ENCODE measurements around the gene IFTAP. TPM values are rescaled to one million over a fixed set of nuclear protein-coding genes. Genes with fewer than 3 reads are reported as not detected.

The IFTAP gene
- total RNA-seq, 1 experiment from 2014 or later: 25.5 TPM

DNA sequence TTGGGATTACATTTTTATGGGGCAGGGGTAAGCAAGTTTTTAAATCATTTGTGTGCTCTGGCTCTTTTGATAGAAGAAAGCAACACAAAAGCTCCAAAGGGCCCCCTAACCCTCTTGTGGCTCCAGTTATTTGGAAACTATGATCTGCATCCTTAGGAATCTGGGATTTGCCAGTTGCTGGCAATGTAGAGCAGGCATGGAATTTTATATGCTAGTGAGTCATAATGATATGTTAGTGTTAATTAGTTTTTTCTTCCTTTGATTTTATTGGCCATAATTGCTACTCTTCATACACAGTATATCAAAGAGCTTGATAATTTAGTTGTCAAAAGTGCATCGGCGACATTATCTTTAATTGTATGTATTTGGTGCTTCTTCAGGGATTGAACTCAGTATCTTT, 16.4 kb upstream of the IFTAP start:
- Histone ChIP-seq H3K9me3 (replicated peaks) (no peaks in the 10 kb centered on the region), H3K36me3 (no peaks in the 10 kb centered on the region), H3K27me3 (replicated peaks) (no peaks in the 10 kb centered on the region), H3K4me1 (replicated peaks) (0 out of 2 replicates have a peak, but pooled peaks cover 4% of the 10 kb centered on the region), H3K27ac (no peak overlapping the region), H3K4me3 (no peak overlapping the region)
- DNase-seq (ENCODE audit: low read depth in 1 of 2, low spot score in 2 of 2): peak in 1 of 2 experiments; percentile 14

GRCh38 chr11:36578458-36578857, 15.8 kb upstream of the IFTAP start:
- Histone ChIP-seq H3K9me3 (replicated peaks) (no peaks in the 10 kb centered on the region), H3K4me3 (no peak overlapping the region), H3K27ac (no peak overlapping the region), H3K36me3 (no peaks in the 10 kb centered on the region), H3K4me1 (replicated peaks) (0 out of 2 replicates have a peak, but pooled peaks cover 4% of the 10 kb centered on the region), H3K27me3 (replicated peaks) (no peaks in the 10 kb centered on the region)
- DNase-seq (ENCODE audit: low read depth in 1 of 2, low spot score in 2 of 2): no peak

DNA sequence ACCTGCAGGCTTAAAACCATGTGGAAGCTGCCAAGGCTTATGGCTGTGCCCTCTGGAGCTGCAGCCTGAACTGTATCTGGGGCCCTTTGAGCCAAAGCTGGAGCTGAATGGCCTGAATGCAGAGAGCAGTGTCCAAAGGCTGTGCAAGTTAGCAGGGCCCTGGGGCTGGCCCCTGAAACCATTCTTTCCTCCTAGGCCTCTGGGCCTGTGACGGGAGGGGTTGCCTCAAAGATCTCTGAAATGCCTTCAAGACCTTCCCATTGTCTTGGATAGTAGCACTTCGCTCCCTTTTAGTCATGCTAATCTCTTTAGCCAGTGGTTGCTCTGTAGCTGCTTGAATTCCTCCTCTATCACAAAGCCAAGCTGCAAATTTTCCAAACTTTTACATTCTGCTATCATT, 12.8 kb upstream of the IFTAP start:
- Histone ChIP-seq H3K27ac (no peak overlapping the region), H3K4me3 (no peak overlapping the region), H3K36me3 (no peaks in the 10 kb centered on the region), H3K27me3 (replicated peaks) (no peaks in the 10 kb centered on the region), H3K4me1 (replicated peaks) (0 out of 2 replicates have a peak, but pooled peaks cover 4% of the 10 kb centered on the region), H3K9me3 (replicated peaks) (no peaks in the 10 kb centered on the region)
- no peak for DNase-seq (ENCODE audit: low read depth in 1 of 2, low spot score in 2 of 2)

DNA sequence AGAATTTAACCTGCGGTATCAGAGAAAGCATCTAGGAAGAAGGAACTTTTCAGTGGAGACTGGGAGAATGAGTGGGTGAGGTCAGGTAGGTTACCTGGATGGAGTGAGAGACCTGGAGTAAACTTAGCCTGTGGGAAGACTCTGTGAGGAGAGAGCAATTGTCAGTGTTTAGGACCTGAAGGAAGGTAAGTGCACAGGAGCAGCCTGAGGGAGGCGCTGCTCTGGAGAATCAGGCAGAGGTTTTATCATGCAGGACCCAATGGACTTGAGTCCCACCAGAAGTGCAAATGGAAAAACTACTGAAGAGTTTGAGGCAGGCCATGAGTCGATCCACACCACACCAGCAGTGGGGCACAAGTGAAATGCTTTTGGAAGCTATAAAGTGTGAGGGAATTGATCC, 10.6 kb upstream of the IFTAP start:
- Histone ChIP-seq H3K9me3 (replicated peaks) (no peaks in the 10 kb centered on the region), H3K36me3 (no peaks in the 10 kb centered on the region), H3K4me3 (no peak overlapping the region), H3K4me1 (replicated peaks) (no peaks in the 10 kb centered on the region), H3K27ac (no peak overlapping the region), H3K27me3 (replicated peaks) (no peaks in the 10 kb centered on the region)
- no peak for DNase-seq (ENCODE audit: low read depth in 1 of 2, low spot score in 2 of 2)

DNA sequence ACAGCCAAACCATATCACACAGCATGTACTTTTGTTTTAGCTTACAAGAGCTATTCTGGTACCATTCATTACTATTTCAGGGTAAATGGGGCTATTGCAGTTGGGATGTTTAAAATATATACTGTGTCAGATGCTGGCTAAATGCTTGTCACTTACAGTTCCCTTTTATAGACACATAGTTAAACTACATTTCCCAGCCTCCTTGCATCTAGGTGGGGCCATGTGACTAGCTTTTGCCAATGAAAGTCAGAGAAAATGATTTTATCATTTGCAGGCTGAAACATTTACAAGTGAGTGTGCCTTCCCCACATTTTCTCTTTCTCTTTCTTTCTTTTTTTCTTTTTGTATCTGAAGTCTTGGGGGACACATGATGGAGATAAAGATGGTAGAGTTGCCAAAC, 7.8 kb upstream of the IFTAP start:
- Histone ChIP-seq H3K27ac (no peak overlapping the region), H3K4me3 (no peak overlapping the region), H3K27me3 (replicated peaks) (0 out of 2 replicates have a peak, but pooled peaks cover 8% of the 10 kb centered on the region), H3K9me3 (replicated peaks) (no peaks in the 10 kb centered on the region), H3K36me3 (no peaks in the 10 kb centered on the region), H3K4me1 (replicated peaks) (no peaks in the 10 kb centered on the region)
- no peak for DNase-seq (ENCODE audit: low read depth in 1 of 2, low spot score in 2 of 2)

GRCh38 chr11:36588099-36588498, 6.2 kb upstream of the IFTAP start:
- Histone ChIP-seq H3K4me1 (replicated peaks) (no peaks in the 10 kb centered on the region), H3K4me3 (no peak overlapping the region), H3K27me3 (replicated peaks) (peaks cover 11% of the 10 kb centered on the region; the same call in 1 of the 2 replicates), H3K9me3 (replicated peaks) (no peaks in the 10 kb centered on the region), H3K36me3 (no peaks in the 10 kb centered on the region), H3K27ac (no peak overlapping the region)
- no peak for DNase-seq (ENCODE audit: low read depth in 1 of 2, low spot score in 2 of 2)

DNA sequence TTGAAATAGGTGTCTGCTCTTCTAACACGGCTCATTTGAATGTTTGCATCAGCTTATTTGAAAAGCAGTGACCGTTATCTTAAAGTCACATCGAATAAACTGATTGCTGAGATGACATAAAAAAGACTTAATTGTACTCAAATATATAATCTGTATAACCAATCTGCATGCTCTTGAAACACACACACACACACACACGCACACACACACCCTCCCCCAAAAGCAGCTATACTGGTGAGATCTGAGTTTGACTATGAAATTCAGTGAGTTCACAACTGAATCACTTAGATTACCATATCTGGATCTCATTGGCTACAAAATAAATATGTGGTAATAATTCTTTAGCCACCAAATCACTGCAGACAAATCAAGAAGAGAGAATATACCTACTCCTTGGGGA, 3.8 kb upstream of the IFTAP start:
- peaks cover 11% of the 10 kb centered on the region; the same call in 1 of the 2 replicates for H3K27me3 ChIP-seq (replicated peaks)
- no peak for DNase-seq (ENCODE audit: low read depth in 1 of 2, low spot score in 2 of 2)
- no peaks in the 10 kb centered on the region; the same call in 1 of the 2 replicates for H3K4me1 ChIP-seq (replicated peaks)
- H3K27ac ChIP-seq: no peak overlapping the region
- H3K4me3 ChIP-seq: no peak overlapping the region
- no peaks in the 10 kb centered on the region for H3K36me3 ChIP-seq
- H3K9me3 ChIP-seq (replicated peaks): no peaks in the 10 kb centered on the region

DNA sequence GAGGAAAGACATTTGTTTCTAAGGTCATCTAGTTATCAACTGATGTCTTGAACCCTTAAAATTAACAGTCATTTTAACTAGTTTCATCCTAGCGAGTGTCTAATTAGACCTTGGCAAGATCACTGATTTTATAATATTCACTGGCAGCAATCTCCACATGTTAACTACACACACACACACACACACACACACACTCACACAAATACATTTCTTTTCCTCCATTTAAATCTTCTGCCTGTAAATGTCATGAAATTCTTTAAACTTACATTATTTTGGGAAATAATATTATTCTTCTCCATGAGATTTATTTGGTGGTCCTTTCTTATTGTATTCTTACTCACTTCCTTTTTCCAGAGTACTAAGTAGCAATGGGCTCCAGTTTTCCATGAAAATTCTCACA, 2.9 kb upstream of the IFTAP start:
- Histone ChIP-seq H3K27me3 (replicated peaks) (peaks cover 11% of the 10 kb centered on the region; the same call in 1 of the 2 replicates), H3K4me1 (replicated peaks) (no peaks in the 10 kb centered on the region; the same call in 1 of the 2 replicates), H3K36me3 (no peaks in the 10 kb centered on the region), H3K4me3 (no peak overlapping the region), H3K27ac (no peak overlapping the region), H3K9me3 (replicated peaks) (no peaks in the 10 kb centered on the region)
- no peak for DNase-seq (ENCODE audit: low read depth in 1 of 2, low spot score in 2 of 2)

GRCh38 chr11:36596880-36597279, 2.6 kb downstream of the IFTAP start:
- Histone ChIP-seq H3K36me3 (no peaks in the 10 kb centered on the region), H3K4me3 (no peak overlapping the region), H3K27ac (no peak overlapping the region), H3K27me3 (replicated peaks) (peaks cover 1% of the 10 kb centered on the region; the same call in 1 of the 2 replicates), H3K9me3 (replicated peaks) (no peaks in the 10 kb centered on the region), H3K4me1 (replicated peaks) (no peaks in the 10 kb centered on the region; the same call in 1 of the 2 replicates)
- DNase-seq (ENCODE audit: low read depth in 1 of 2, low spot score in 2 of 2): no peak

DNA sequence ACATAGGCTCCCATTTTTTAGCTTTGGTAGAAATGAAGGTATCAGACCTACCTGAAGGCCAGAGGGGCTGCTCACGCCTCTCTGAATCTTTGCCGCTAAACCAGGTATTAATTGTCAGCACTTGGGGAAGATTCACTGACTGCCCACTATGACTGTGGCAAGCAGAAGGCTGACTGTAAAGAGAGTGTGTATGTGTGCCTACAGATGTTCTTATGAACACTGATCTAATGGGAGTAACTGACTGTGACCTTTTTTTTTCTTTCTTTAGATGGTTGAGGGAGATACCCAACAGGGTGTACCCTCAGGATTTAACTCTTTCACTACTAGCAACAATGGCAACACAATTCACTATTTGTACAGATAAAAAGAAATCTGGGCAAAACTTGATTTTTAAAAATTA, 3.7 kb downstream of the IFTAP start, which contains the start of gene RAG2:
Gene RAG2 (minus strand): TSS at position 186 of the 400 bp plus-strand sequence. CDS start 4,068 bp downstream, outside the sequence.
- Histone ChIP-seq H3K4me3 (no peak within 1 kb of the TSS), H3K36me3 (no peaks in the 10 kb centered on the region), H3K27ac (no peak within 1 kb of the TSS), H3K27me3 (replicated peaks) (no peaks in the 10 kb centered on the region), H3K9me3 (replicated peaks) (no peaks in the 10 kb centered on the region), H3K4me1 (replicated peaks) (no peaks in the 10 kb centered on the region; the same call in 1 of the 2 replicates)
- DNase-seq (ENCODE audit: low read depth in 1 of 2, low spot score in 2 of 2): no peak

GRCh38 chr11:36600180-36600579, 5.9 kb downstream of the IFTAP start:
- no peak overlapping the region for H3K4me3 ChIP-seq
- DNase-seq (ENCODE audit: low read depth in 1 of 2, low spot score in 2 of 2): no peak
- H3K4me1 ChIP-seq (replicated peaks): no peaks in the 10 kb centered on the region; the same call in 1 of the 2 replicates
- H3K9me3 ChIP-seq (replicated peaks): no peaks in the 10 kb centered on the region
- no peak overlapping the region for H3K27ac ChIP-seq
- no peaks in the 10 kb centered on the region for H3K27me3 ChIP-seq (replicated peaks)
- H3K36me3 ChIP-seq: no peaks in the 10 kb centered on the region

DNA sequence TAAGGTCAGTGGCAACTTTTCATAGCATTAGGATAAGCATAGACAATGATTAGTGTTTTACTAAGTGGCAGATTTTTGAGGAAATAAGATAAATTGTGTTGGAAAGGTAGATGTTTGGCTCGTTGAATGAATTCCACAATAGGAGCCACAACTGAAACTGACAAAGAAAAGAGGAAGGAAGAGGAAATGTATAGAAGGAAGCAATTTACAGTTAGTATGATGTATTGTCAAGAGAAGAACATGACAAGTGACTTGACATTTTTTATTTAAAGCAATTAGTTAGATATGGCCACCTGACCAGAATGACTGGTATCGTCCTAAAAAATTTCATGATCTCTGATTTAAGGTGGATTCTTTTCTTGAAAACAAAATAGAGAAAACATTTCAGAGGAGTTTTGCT, 6.9 kb downstream of the IFTAP start:
- no peak overlapping the region for H3K4me3 ChIP-seq
- DNase-seq (ENCODE audit: low read depth in 1 of 2, low spot score in 2 of 2): no peak
- no peaks in the 10 kb centered on the region for H3K9me3 ChIP-seq (replicated peaks)
- H3K27me3 ChIP-seq (replicated peaks): no peaks in the 10 kb centered on the region
- H3K27ac ChIP-seq: no peak overlapping the region
- H3K36me3 ChIP-seq: no peaks in the 10 kb centered on the region
- no peaks in the 10 kb centered on the region for H3K4me1 ChIP-seq (replicated peaks)

DNA sequence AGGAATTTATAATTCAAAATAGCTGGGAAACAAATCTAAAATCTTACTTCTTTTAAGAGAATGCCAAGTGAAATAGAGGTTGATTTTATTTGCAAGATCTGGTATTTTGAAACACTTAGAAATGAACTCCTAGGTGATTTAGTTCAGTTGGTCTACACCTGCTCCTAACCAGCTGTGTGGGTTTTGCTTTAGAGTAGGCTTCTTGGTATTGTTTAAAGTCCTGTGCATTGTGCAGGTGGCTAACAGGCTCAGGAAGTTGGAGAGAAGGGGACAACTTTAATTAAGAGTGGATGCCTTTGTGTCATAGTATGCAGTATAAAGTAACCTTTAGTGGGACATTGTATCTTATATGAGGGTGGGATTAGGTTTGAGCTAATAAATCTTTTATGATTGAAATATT, 7.8 kb downstream of the IFTAP start:
- no peak overlapping the region for H3K27ac ChIP-seq
- H3K36me3 ChIP-seq: no peaks in the 10 kb centered on the region
- no peak for DNase-seq (ENCODE audit: low read depth in 1 of 2, low spot score in 2 of 2)
- no peaks in the 10 kb centered on the region for H3K4me1 ChIP-seq (replicated peaks)
- H3K27me3 ChIP-seq (replicated peaks): no peaks in the 10 kb centered on the region
- no peak overlapping the region for H3K4me3 ChIP-seq
- no peaks in the 10 kb centered on the region for H3K9me3 ChIP-seq (replicated peaks)

GRCh38 chr11:36605221-36606216, 11.2 kb downstream of the IFTAP start:
- no peaks in the 10 kb centered on the region for H3K4me1 ChIP-seq (replicated peaks)
- H3K9me3 ChIP-seq (replicated peaks): no peaks in the 10 kb centered on the region
- no peak for DNase-seq (ENCODE audit: low read depth in 1 of 2, low spot score in 2 of 2)
- no peak overlapping the region for H3K27ac ChIP-seq
- no peaks in the 10 kb centered on the region for H3K36me3 ChIP-seq
- no peak overlapping the region for H3K4me3 ChIP-seq
- no peaks in the 10 kb centered on the region; the same call in 1 of the 2 replicates for H3K27me3 ChIP-seq (replicated peaks)
